NCI-H526 (cell line): Measurements from ENCODE around the gene UBR3.
A peak's percentile ranks its signal among the peaks of the same experiment; 100 is the strongest.
"Not testable (repeated sequence)": the region's sequence is repeated elsewhere in the genome, so short reads cannot be mapped to it uniquely, and the experiment has no call there.

Experiments used
- DNase-seq, 2 experiments: peaks; one replicate each; lab custom pipeline; 2025; lab: John Stamatoyannopoulos, UW

Gene UBR3

DNA sequence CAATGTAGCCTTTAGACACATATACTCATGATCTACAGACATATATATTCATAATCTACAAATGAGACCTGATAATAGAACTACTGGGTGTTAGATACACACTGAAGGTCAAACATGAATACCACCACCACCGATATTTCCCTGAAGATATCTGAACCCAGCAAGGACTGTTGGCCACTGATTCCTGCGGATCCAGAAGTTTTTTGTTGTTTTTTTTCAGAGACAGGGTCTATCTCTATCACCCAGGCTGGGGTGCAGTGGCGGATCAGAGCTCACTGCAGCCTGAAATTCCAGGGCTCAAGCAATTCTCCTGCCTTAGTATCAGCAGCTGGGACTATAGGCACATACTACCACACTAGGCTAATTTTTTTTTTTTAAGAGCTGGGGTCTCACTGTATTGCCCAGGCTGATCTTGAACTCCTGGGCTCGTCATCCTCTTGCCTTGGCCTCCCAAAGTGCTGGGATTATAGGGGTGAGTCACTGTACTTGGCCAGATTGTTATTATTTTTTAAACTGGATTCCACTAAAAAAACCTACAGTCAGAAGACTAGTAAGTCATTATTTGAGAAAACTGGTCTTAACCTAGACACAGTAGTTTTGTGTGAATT, 4.4 kb upstream of the UBR3 start:
- DNase-seq: no peak

DNA sequence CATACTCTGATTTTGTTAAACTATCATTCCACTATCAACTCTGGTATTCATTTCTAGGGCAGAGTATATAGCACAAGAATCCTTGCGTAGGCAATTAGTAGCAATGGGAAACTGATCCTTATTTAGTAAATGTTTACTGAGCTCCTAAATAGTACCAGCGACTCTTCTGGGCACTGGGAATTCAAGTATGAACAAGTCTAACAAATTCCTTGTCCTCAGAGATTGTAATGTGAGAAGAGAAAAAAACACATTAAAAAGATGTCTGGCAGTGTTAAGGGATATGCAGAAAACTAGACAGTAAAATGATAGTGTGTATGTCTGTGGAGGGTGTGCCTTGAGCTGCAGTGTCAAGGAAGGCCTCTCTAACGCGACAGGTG, 3.3 kb upstream of the UBR3 start:
- DNase-seq: peak in 1 of 2 experiments; percentile 48

DNA sequence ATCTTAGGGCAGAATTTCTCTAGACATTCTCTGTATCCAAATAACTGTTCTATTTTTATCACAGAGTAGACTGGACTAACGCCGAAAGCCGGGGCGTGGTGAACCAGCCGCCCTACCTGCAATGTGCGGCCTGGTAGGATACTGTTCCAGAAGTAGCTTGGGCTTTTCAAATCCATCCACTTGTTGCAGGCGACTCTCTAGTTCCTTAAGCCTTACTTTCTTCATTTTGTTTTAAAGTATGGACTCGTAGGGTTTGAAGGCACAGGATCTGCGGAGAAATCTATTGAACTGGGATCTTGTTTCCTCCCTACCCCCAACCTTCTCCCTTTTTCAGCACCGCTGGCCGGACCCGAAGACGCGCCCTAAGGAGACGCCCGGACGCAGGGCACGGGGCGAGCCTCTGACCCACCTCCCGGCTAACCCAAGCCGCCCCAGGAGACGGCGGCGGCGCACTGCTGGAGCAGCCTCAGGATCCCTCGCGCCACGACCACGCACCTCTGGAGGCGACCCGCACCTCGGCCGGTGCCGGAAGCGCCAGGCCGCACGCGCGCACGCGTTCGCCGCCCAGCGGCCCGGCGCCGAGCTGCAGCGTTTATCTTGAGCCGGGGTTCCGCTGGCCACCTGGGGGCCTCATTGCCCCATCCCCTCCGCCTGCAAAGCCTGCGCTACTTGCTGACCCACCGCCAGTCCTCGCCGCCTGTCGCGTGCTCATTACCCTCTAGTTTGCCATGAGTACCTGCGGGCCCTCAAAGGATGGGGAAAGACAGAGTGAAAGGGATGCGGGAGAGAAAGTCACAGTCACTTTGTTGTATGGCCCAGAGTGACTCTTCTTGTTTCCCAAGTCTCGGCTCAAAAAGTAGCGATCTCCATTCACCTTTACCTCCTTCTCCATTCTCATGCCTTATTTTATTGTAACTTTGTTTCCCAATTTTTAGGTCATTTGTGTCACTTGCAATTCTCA, 2.6 kb upstream of the UBR3 start, which contains the start of gene METTL5:
TSS of gene METTL5 (minus strand) at position 533 of the 961 bp plus-strand sequence. CDS start at position 225, 308 bp downstream.
- peak; percentile 66 to 92 for DNase-seq

DNA sequence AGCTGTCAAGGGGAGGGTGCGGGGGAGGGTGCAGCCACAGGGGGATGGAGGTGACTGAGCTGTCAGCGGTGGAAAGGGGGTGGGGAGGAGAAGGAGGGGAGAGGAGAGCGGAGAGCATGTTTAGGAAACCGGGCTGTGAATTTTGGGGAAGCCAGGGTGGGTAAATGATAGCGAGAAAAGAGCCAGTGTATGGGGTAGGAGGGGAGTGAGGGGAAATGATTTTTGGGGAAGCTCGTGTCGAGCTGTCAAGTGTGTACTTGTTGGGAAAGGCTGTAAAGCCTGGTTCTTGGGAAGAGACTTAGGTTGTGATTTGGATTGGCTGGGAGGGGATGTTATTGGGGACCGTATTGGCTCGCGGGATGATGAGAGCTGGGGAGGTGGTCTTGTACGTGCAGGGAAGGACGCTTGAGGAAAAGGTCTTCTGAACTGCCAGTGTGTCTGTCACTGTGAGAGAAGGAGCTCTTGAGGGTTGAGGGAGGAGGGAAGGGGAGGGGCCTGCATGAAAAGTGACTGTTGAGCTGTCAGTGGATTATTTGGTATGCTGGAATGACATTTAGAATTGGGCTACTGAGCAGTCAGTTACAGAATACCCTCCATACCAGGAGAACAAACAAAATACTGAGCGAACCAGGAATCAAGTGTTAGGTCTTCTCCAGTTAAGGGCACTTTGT, 1.0 kb downstream of the UBR3 start:
- peak; percentile 35 to 57 for DNase-seq

DNA sequence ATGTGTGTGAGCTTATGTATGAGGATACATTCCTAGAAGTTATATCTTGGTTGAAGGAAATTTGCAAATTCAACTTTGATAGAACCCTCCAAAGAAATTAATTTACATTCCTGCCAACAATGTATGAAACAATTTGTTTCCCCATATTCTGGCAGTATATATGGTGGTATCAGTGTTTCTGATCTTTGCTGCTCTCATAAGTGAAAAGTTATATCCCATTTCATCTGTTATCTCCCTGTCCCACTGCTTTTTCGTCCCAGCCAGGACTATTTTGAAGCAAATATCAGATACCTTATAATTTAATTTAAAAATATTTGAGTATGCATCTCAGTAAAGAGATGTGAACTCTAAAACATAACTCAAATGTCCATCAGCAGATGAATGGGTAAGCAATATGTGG, 7.1 kb downstream of the UBR3 start:
- no peak for DNase-seq

DNA sequence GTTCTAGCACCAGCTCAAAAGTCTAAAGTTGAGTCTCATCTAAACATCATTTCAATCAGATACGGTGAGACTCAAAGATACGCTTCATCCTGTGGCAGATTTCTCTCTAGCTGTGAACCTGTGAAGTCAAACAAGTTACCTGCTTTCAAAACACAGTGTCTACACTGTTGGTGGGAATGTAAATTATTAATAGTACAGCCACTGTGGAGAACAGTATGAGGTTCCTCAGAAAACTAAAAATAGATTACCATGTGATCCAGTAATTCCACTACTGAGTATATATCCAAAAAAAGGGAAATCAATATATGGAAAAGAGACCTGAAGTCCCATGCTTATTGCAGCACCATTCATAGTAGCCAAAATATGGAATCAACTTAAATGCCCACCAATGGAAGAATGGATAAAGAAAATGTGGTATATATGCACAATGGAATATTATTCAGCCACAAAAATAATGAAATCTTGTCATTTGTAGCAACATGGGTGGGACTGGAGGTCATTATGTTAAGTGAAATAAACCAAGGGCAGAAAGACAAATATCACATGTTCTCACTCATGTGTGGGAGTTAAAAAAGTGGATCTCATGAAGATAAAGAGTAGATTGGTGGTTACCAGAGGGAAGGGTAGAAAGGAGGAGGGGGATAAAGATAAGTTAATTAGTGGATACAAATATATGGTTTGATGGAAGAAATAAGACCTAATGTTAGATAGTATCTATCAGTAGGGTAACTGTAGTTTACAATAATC, 11.7 kb downstream of the UBR3 start:
- DNase-seq: no peak

DNA sequence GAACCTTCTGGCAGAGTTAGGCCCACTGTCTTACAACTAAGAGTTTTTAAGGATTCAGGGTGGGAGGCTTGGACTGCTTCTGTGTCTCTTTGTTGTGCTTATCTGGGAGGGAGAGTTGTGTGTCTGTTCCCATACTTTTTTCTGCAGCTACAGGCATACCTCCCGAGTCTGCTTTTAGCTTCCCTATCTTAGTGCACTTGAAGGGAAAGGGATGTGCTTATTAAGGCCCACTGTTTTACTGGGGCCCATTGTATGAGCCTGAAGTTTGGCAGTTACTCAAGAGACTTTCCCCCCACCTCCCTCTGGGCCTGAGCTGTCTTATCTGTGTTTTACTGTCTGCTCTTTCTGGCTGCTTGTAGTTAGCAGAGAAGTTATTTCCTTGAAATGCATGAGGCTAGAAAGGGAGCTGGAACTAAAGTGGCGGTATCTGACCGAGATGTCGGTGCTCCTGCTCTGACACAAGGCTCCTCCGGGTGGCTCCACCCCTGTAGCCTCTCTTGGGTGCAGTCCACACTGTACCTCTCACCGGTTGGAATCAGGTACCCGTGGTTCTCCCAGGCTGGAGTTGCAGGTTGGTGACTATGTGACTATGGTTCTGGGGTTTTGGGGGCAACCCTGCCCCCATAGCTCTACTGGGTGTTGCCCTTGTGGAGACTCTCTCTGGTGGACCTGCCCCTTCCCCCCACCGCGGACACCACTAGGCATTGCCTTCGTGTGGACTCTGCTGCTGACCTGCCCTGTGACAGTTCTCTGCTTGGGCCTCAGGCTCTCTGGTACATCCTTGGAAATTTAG, 12.9 kb downstream of the UBR3 start:
- no peak for DNase-seq

DNA sequence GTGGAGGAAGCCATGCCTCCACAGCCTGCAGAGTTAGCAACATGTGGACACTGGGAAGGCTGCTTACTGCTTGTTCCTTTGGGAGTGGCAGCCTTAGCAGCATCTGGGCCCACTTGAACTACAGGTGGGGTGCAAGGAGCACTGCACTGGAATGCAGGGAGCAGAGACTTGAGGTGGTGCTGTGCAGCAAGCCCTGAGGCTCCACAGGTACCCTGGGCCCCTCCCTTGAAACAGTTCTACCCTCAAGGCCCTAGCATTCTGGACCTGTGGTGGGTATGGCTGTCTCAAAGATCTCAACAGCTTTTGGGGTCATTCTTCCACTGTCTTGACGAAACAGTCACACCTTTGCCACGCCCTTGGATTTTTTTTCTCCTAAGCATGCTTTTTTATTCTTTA, 13.5 kb downstream of the UBR3 start:
- no peak for DNase-seq

DNA sequence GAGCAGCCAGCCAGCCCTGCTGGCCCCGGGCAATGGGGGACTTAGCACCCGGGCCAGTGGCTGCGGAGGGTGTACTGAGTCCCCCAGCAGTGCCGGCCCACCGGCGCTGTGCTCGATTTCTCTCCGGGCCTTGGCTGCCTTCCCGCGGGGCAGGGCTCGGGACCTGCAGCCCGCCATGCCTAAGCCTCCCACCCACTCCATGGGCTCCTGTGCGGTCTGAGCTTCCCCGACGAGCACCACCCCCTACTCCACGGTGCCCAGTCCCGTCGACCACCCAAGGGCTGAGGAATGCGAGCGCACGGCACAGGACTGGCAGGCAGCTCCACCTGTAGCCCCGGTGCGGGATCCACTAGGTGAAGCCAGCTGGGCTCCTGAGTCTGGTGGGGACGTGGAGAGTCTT, 14.4 kb downstream of the UBR3 start:
- DNase-seq: not testable (repeated sequence)

DNA sequence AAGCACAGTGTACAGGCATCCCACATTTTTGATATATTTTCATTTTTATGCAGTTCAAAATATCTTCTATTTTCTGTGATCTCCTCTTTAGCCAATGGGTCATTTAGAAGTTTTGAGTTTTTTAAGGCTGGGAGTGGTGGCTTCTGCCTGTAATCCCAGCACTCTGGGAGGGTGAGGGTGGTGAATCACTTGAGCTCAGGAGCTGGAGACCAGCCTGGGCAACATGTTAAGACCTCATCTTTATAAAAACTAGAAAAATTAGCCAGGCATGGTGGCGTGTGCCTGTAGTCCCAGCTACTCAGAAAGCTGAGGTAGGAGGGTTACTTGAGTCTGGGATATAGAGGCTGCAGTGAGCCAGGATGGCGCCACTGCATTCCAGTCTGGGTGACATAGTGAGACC, 17.8 kb downstream of the UBR3 start:
- no peak for DNase-seq

DNA sequence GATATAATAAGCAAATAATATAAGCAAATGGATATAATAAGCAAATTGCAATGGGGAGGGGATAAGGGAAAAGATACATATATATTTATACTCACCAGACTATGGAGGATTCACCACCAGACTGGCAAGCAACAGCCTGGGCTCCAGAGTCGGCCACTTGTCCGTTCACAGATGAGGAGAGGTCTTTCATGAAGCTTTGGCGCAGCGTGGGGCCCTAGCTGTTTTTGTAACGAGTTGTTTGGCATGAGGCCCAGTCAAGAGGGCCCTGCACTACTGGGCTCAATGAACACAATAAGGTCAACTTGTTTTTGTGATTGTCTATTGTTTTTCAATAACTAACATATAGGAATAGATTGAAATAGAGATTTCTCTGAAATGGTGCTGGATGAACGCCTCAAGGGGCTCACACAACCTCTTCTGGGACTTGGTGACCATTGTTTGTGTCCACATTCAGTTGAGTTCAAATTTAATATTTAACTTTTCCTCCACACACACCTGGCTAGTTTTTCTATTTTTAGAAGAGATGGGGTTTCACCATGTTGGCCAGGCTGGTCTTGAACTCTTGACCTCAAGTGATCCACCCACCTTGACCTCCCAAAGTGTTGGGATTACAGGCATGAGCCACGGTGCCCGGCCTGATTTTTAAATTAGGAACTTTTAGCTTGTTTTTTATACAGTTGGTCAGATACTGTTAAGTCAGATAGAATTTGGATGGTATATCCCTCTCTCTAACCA, 21.9 kb downstream of the UBR3 start:
- not testable (repeated sequence) for DNase-seq

DNA sequence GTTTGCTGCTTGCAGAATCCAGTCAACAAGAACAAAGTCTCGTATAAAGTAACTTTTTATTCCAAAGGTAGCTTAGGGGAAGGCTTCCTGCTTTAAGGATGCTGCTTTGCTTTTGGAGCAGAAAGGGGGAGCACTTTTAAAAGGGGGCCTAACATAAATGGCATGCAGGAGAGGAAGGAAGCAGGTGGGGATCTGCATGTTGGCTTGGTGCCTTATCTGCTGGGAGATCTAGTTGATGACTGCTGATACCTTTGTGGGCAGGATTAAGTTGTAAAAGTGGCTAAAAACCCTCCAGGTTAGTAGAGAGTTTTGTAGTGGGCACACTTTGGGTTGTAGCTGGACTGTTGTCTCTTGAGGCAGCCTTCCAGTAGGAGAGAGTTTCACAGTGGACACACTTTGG, 22.5 kb downstream of the UBR3 start:
- DNase-seq: no peak

DNA sequence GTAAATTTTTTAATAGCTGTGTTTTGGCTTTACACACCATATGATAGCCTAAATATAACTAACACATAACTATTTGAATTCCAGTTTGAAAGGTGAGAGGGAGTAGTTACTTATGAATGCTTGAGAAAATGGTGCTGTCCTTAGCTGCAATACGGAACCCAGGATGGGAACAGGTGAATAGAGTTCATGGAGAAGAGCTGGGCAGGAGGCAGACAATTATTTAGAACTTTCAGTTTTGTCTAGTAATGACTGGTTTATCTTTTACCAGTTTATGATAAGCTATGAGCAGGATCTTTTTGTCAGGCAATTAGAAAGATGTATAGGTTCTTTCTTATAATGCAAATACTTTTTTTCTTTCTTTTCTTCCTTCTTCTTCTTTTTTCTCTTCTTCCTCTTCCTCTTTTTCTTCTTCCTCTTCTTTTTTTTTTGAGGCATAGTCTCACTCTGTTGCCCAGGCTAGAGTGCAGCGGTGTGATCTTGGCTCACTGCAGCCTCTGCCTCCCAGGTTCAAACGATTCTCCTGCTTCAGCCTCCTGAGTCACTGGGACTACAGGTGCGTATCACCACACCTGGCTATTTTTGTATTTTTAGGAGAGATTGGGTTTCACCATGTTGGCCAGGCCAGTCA, 25.9 kb downstream of the UBR3 start:
- DNase-seq: no peak

DNA sequence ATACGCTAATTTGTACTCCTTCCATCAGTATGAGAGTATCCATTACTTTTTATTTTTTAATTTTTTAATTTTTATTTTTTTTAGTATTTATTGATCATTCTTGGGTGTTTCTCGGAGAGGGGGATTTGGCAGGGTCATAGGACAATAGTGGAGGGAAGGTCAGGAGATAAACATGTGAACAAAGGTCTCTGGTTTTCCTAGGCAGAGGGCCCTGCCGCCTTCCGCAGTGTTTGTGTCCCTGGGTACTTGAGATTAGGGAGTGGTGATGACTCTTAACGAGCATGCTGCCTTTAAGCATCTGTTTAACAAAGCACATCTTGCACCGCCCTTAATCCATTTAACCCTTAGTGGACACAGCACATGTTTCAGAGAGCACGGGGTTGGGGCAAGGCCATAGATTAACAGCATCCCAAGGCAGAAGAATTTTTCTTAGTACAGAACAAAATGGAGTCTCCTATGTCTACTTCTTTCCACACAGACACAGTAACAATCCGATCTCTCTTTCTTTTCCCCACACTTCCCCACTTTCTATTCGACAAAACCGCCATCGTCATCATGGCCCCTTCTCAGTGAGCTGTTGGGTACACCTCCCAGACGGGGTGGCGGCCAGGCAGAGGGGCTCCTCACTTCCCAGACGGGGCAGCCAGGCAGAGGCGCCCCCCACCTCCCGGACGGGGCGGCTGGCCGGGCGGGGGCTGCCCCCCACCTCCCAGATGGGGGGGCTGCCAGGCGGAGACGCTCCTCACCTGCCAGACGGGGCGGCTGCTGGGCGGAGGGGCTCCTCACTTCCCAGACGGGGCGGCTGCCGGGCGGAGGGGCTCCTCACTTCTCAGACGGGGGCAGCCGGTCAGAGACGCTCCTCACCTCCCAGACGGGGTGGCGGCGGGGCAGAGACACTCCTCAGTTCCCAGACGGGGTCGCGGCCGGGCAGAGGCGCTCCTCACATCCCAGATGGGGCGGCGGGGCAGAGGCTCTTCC, 28.3 kb downstream of the UBR3 start:
- DNase-seq: not testable (repeated sequence)

DNA sequence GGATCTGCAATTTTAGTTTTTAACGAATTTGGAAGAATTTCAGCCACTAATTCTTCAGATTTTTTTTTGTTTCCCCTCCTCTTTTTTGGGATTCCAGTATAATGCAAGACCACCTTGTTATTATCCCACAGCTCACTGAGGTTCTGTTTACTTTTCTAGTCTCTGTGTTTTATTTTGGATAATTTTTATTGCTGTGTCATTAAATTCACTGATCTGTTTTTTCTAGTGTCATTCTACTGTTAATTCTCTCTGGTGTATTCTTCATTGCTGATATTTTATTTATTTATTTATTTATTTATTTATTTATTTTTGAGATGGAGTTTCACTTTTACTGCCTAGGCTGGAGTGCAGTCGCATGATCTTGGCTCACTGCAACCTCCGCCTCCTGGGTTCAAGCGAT, 32.2 kb downstream of the UBR3 start:
- DNase-seq: no peak

DNA sequence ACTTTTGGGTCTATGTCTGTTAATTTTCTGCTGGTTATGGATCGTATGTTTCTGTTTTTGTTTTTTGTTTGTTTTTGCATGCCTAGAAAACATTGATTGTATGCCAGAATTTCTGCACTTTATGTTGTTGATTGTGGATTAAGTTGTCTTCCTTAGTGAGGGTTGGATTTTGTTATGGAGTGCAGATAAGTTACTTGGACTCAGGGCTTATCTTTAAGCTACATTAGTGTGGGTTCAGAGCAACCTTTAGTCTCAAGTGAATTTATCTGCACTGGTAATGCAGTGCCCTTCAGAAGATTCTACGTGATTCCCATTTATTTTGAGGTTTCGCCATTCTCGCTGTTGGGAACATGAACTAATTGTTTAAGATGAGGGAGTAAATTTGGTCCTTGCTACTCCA, 32.9 kb downstream of the UBR3 start:
- no peak for DNase-seq

DNA sequence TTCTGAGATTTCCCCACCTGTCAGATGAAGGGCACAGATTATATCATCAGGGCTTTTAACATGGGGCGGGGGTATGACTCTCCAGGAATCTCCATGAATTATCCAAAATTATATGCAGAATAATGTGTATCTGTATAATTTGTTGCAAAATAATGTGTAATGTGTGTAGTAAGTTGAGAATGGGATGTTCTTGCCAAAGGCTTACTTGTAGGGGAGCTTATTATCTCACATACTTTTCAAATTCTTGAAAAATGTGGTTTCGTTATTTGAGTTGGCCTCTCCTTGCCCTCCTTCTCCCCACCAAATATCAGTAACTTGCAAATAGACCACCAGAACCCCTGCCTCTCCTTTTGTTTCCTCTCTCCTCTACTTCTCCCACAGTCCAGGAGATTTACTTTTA, 35.6 kb downstream of the UBR3 start:
- DNase-seq: no peak

DNA sequence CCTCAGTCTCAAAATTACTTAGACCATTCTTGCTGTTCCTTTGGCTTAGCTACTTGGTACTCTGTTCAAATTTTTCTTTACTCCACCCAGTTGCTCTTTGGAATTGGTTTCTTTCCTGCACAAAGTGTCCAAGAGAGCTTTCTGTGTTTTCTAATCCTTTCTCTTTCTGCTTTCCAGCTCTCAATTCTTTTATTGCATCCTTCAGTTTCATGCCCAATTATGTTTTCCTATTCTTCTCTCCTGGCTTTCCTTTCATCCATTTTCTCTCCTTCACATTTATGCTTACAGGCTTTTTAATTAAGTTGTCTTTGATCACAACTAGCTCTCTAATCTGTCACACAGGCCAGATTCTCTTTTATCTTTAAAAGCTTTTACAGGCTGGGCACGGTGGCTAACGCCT, 38.2 kb downstream of the UBR3 start:
- no peak for DNase-seq

DNA sequence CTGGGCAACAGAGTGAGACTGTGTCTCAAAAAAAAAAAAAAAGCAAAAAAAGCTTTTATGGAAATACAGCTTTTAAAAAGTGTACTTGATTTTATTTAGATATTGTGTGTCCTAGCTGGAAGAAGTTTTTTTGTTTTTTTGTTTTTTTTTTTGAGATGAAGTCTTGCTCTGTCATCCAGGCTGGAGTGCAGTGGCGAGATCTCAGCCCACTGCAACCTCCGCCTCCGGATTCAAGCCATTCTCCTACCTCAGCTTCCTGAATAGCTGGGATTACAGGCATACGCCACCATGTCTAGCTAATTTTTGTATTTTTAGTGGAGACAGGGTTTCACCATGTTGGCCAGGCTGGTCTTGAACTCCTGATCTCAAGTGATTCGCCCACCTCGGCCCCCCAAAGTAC, 39.0 kb downstream of the UBR3 start:
- not testable (repeated sequence) for DNase-seq
